Activated naive CD4-positive, alpha-beta T cell treated with anti-CD3 and anti-CD28 coated beads, Interleukin-2, amount 50 U/mL, for 24 hours (primary cell): ENCODE results near the gene EP300.
"Not testable (repeated sequence)": the region's sequence is repeated elsewhere in the genome, so short reads cannot be mapped to it uniquely, and the experiment has no call there.

Experiments used
- H3K27ac Mint-ChIP-seq: one replicate; pipeline ENCODE4 v1.8.0; 2021; ENCODE audit warnings: mild to moderate bottlenecking, mixed read lengths
- H3K27me3 Mint-ChIP-seq: one replicate; pipeline ENCODE4 v1.8.0; 2021; ENCODE audit warnings: mixed read lengths
- H3K36me3 Mint-ChIP-seq: one replicate; pipeline ENCODE4 v1.8.0; 2021; ENCODE audit warnings: mixed read lengths
- H3K4me1 Mint-ChIP-seq: one replicate; pipeline ENCODE4 v1.8.0; 2021; ENCODE audit warnings: mixed read lengths
- H3K4me3 Mint-ChIP-seq: one replicate; pipeline ENCODE4 v1.8.0; 2021; ENCODE audit warnings: mild to moderate bottlenecking, mixed read lengths
- H3K9me3 Mint-ChIP-seq: one replicate; pipeline ENCODE4 v1.8.0; 2021; ENCODE audit warnings: mixed read lengths

The EP300 gene

GRCh38 chr22:41074061-41074460 lies 18.3 kb upstream of the EP300 start:
- Mint-ChIP-seq H3K27ac (no peak overlapping the region), H3K27me3 (no peaks in the 10 kb centered on the region), H3K36me3 (no peaks in the 10 kb centered on the region), H3K4me1 (peaks cover 3% of the 10 kb centered on the region), H3K9me3 (no peaks in the 10 kb centered on the region), H3K4me3 (no peak overlapping the region)

- Mint-ChIP-seq H3K4me1 (no peaks in the 10 kb centered on the region), H3K4me3 (no peak overlapping the region), H3K36me3 (no peaks in the 10 kb centered on the region), H3K27me3 (no peaks in the 10 kb centered on the region), H3K27ac (no peak overlapping the region), H3K9me3 (no peaks in the 10 kb centered on the region)
These were observed 17.9 kb upstream of the EP300 start for GRCh38 chr22:41074466-41074865.

- no peak overlapping the region for H3K4me3 Mint-ChIP-seq
- no peaks in the 10 kb centered on the region for H3K27me3 Mint-ChIP-seq
- no peak overlapping the region for H3K27ac Mint-ChIP-seq
- no peaks in the 10 kb centered on the region for H3K4me1 Mint-ChIP-seq
- H3K36me3 Mint-ChIP-seq = no peaks in the 10 kb centered on the region
- no peaks in the 10 kb centered on the region for H3K9me3 Mint-ChIP-seq
These were observed 17.3 kb upstream of the EP300 start for GRCh38 chr22:41074941-41075710.

GRCh38 chr22:41075946-41076345 lies 16.4 kb upstream of the EP300 start:
- H3K27ac Mint-ChIP-seq = no peak overlapping the region
- H3K27me3 Mint-ChIP-seq = no peaks in the 10 kb centered on the region
- H3K36me3 Mint-ChIP-seq = no peaks in the 10 kb centered on the region
- H3K9me3 Mint-ChIP-seq = no peaks in the 10 kb centered on the region
- no peak overlapping the region for H3K4me3 Mint-ChIP-seq
- H3K4me1 Mint-ChIP-seq = no peaks in the 10 kb centered on the region

- Mint-ChIP-seq H3K4me3 (no peak overlapping the region), H3K9me3 (no peaks in the 10 kb centered on the region), H3K27ac (no peak overlapping the region), H3K36me3 (no peaks in the 10 kb centered on the region), H3K27me3 (no peaks in the 10 kb centered on the region), H3K4me1 (no peaks in the 10 kb centered on the region)
These were observed 15.5 kb upstream of the EP300 start for GRCh38 chr22:41076857-41077256.

GRCh38 chr22:41078931-41079330 lies 13.5 kb upstream of the EP300 start:
- Mint-ChIP-seq H3K4me1 (no peaks in the 10 kb centered on the region), H3K4me3 (no peak overlapping the region), H3K9me3 (no peaks in the 10 kb centered on the region), H3K27me3 (no peaks in the 10 kb centered on the region), H3K36me3 (no peaks in the 10 kb centered on the region), H3K27ac (no peak overlapping the region)

- H3K36me3 Mint-ChIP-seq = peaks cover 2% of the 10 kb centered on the region
- H3K4me3 Mint-ChIP-seq = no peak overlapping the region
- no peaks in the 10 kb centered on the region for H3K9me3 Mint-ChIP-seq
- peaks cover 5% of the 10 kb centered on the region for H3K4me1 Mint-ChIP-seq
- no peaks in the 10 kb centered on the region for H3K27me3 Mint-ChIP-seq
- no peak overlapping the region for H3K27ac Mint-ChIP-seq
These were observed 6.5 kb upstream of the EP300 start for GRCh38 chr22:41085842-41086241.

- no peaks in the 10 kb centered on the region for H3K27me3 Mint-ChIP-seq
- peaks cover 26% of the 10 kb centered on the region for H3K4me1 Mint-ChIP-seq
- peak overlapping the region; percentile 93 for H3K4me3 Mint-ChIP-seq
- H3K9me3 Mint-ChIP-seq = no peaks in the 10 kb centered on the region
- H3K36me3 Mint-ChIP-seq = peaks cover 7% of the 10 kb centered on the region
- H3K27ac Mint-ChIP-seq = peak overlapping the region; percentile 99
These were observed 1.0 kb upstream of the EP300 start for GRCh38 chr22:41091132-41092022.

GRCh38 chr22:41092847-41093411 lies 537 bp downstream of the EP300 start:
- Mint-ChIP-seq H3K27me3 (no peaks in the 10 kb centered on the region), H3K36me3 (peaks cover 9% of the 10 kb centered on the region), H3K4me3 (peak overlapping the region; percentile 100), H3K4me1 (peaks cover 38% of the 10 kb centered on the region), H3K27ac (peak overlapping the region; percentile 99), H3K9me3 (no peaks in the 10 kb centered on the region)

- peak overlapping the region; percentile 100 for H3K4me3 Mint-ChIP-seq
- peak overlapping the region; percentile 20 for H3K27ac Mint-ChIP-seq
- peaks cover 50% of the 10 kb centered on the region for H3K4me1 Mint-ChIP-seq
- no peaks in the 10 kb centered on the region for H3K9me3 Mint-ChIP-seq
- no peaks in the 10 kb centered on the region for H3K27me3 Mint-ChIP-seq
- H3K36me3 Mint-ChIP-seq = peaks cover 9% of the 10 kb centered on the region
These were observed 1.7 kb downstream of the EP300 start for GRCh38 chr22:41094041-41094593.

- H3K36me3 Mint-ChIP-seq = peaks cover 6% of the 10 kb centered on the region
- H3K9me3 Mint-ChIP-seq = no peaks in the 10 kb centered on the region
- H3K4me1 Mint-ChIP-seq = peaks cover 67% of the 10 kb centered on the region
- peak overlapping the region; percentile 77 for H3K27ac Mint-ChIP-seq
- no peaks in the 10 kb centered on the region for H3K27me3 Mint-ChIP-seq
- peak overlapping the region; percentile 100 for H3K4me3 Mint-ChIP-seq
These were observed 4.0 kb downstream of the EP300 start for GRCh38 chr22:41096391-41096790.

- peak overlapping the region; percentile 70 for H3K27ac Mint-ChIP-seq
- no peaks in the 10 kb centered on the region for H3K27me3 Mint-ChIP-seq
- peak overlapping the region; percentile 73 for H3K4me3 Mint-ChIP-seq
- no peaks in the 10 kb centered on the region for H3K9me3 Mint-ChIP-seq
- peaks cover 6% of the 10 kb centered on the region for H3K36me3 Mint-ChIP-seq
- peaks cover 72% of the 10 kb centered on the region for H3K4me1 Mint-ChIP-seq
These were observed 4.4 kb downstream of the EP300 start for GRCh38 chr22:41096841-41097240.

- Mint-ChIP-seq H3K36me3 (peaks cover 13% of the 10 kb centered on the region), H3K4me3 (no peak overlapping the region), H3K9me3 (no peaks in the 10 kb centered on the region), H3K27me3 (no peaks in the 10 kb centered on the region), H3K27ac (peak overlapping the region; percentile 8), H3K4me1 (peaks cover 88% of the 10 kb centered on the region)
These were observed 6.6 kb downstream of the EP300 start for GRCh38 chr22:41099036-41099435.

- H3K27ac Mint-ChIP-seq = peak overlapping the region; percentile 88
- H3K9me3 Mint-ChIP-seq = no peaks in the 10 kb centered on the region
- peaks cover 67% of the 10 kb centered on the region for H3K4me1 Mint-ChIP-seq
- H3K4me3 Mint-ChIP-seq = peak overlapping the region; percentile 7
- H3K27me3 Mint-ChIP-seq = no peaks in the 10 kb centered on the region
- H3K36me3 Mint-ChIP-seq = peaks cover 9% of the 10 kb centered on the region
These were observed 14.0 kb downstream of the EP300 start for GRCh38 chr22:41106122-41106968.

GRCh38 chr22:41106969-41107325 lies 14.6 kb downstream of the EP300 start:
- not testable (repeated sequence) for H3K4me3 Mint-ChIP-seq

More at GRCh38 chr22:41106969-41107325, 14.6 kb downstream of the EP300 start:
- H3K36me3 Mint-ChIP-seq, H3K27me3 Mint-ChIP-seq, H3K9me3 Mint-ChIP-seq: not testable (repeated sequence)
- Mint-ChIP-seq H3K27ac (peak overlapping the region; percentile 46), H3K4me1 (peaks cover 64% of the 10 kb centered on the region)
